Muscle of back (tissue), 11 donors: ENCODE data around the gene MYPOP. TPM values are rescaled to one million over a fixed set of nuclear protein-coding genes. Genes with fewer than 3 reads are reported as not detected.
"Not testable (repeated sequence)": the region's sequence is repeated elsewhere in the genome, so short reads cannot be mapped to it uniquely, and the experiment has no call there.

Experiments
- DNase-seq, 3 donors: peaks; one replicate each; pipeline versions ENCODE4 v3.0.0 to v3.0.0-alpha.2; 2013
- polyA plus RNA-seq, 10 donors: library from polyadenylated mRNA; unstranded; fragments of 120-200 nt; gene quantifications; one replicate each; pipeline ENCODE4 v1.2.1, GENCODE V29; 2013; ENCODE audit not compliant: insufficient read length in 10 of 10

Gene MYPOP
- polyA plus RNA-seq, 10 donors = 2.8 to 4.4 (median 3.7) TPM

- DNase-seq = no peak
These were observed 8.9 kb upstream of the MYPOP start for GRCh38 chr19:45911291-45911690.

DNA sequence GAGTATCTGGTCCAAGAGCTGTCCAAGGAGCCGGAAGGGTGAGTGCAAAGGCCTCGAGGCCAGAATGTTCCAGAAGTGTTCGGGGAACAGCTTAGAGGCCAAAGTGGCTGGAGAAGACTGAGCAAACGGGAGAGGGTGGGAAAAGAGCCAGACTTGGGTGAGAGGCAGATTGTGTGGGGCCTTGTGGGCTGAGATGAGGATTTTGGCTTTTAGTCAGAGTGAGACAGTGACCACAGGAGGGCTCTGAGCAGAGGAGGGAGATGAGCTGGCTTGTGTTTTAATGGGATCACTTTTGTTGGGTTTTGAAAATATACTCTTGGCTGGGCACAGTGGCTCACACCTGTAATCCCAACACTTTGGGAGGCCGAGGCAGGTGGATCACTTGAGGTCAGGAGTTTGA is 6.5 kb upstream of the MYPOP start:
- no peak for DNase-seq

- DNase-seq = no peak
These were observed 3.8 kb upstream of the MYPOP start for GRCh38 chr19:45906221-45906620.

GRCh38 chr19:45905011-45905410 is 2.6 kb upstream of the MYPOP start:
- DNase-seq = no peak

- DNase-seq = peak; percentile 98 to 100 (median 100)
These were observed 525 bp upstream of the MYPOP start for GRCh38 chr19:45902651-45903625.

DNA sequence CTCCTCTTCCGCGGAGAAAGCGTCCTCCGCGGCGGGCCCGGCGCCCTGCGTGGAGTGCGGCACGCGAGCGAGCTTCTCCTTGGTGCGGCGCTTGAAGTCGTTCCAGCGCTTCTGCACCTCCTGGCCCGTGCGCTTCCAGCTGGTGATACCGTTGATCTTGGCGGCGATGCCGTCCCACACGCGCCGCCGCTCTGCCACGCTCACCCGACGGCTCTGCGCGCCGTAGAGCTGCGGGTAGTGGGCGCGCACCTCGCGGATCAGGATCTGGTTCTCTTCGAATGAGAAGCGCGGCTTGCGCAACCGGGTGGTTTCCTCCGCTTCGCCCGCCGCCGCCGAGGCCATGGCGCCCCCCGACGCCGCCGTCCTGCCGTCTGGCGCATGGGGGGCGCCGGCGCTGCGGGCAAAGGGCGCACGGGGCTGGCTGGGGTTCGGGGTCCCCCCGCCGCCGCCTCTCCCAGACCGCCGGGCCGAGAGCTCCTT is 941 bp downstream of the MYPOP start:
- peak in 2 of 3 donors; percentile 24 to 61 for DNase-seq

DNA sequence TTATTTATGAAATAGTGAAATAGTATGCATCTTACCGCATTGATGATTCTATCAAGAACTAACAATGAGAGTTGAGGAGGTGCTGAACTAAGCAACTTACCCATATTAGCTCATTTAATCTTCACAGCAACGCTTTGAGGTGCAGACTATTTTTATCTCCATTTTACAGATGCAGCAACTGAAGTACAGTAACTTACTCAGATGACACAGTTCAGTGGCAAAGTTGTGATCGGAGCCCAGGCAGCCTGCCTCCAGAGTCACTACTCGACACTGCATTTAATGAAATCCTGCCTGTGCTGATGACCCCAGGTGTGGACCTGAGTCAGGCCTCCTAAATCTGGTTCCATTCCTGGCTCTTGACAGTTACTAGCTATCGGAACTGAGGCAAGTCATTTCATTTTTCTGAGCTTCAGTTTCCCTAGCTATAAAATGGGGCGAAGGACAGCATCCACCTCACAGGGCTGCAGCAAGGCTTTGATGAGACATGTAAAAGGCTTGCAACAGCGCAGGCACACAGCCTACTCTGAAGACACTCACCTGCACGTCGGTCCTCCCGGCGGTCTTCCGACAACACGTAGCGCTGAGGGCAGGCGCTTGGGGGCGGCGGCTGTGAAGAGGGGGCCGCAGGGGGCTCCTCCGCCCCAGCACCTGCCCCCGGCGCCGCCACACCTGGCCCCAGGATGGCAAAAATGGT is 1.5 kb downstream of the MYPOP start:
- DNase-seq = no peak

GRCh38 chr19:45899919-45900589 is 2.4 kb downstream of the MYPOP start:
- DNase-seq = no peak

GRCh38 chr19:45899253-45899652 is 3.2 kb downstream of the MYPOP start:
- DNase-seq = no peak

DNA sequence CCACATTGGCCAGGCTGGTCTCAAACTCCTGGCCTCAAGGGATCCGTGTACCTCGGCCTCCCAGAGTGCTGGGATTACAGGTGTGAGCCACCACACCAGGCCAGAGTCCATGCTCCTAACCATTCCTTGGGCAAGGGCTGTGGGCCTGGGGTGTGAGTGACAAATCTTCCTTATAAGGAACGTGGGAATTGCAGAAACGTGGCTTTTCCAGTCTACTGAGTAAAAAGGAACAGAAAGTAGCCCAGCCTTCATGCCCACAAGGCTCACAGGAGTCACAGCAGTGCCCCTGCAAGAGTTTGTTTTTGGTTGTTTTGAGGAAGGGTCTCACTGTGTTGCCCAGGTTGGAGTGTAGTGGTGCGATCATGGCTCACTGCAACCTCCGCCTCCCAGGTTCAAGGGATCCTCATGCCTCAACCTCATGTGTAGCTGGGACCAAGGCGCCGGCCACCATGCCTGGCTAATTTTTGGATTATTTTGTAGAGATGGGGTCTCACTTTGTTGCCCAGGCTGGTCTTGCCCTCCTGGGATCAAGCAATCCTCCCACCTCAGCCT is 5.1 kb downstream of the MYPOP start:
- DNase-seq = no peak

GRCh38 chr19:45895983-45896599 is 6.3 kb downstream of the MYPOP start:
- DNase-seq = not testable (repeated sequence)

GRCh38 chr19:45895519-45895972 is 6.9 kb downstream of the MYPOP start:
- no peak for DNase-seq

- no peak for DNase-seq
These were observed 11.5 kb downstream of the MYPOP start for GRCh38 chr19:45890877-45891276.

DNA sequence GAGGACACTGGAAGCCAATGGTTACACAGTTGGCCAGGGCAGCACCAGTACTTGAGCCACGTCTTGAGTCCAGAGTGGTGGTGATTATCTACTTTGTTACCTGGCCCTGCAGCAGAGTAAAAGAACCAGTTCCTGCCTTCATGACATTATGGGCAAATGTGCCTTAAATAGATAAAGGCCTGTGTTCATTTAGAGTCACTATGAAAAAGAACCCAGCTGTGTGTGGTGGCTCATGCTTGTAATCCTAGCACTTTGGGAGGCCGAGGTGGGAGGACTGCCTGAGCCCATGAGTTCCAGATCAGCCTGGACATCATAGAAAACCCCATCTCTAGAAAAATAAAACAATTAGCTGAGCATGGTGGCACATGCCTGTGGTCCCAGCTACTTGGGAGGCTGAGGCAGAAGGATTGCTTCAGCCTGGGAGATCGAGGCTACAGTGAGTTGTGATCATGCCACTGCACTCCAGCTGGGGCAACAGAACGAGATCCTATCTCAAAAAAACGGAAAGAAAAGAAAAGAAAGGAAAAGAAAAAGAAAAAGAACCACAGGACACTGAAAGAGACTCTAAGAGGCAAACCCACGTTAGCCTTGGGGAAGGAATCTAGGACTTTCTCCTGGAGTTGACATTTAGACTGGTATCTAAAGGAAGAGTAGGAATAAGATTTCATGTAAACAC is 13.1 kb downstream of the MYPOP start:
- DNase-seq = no peak

DNA sequence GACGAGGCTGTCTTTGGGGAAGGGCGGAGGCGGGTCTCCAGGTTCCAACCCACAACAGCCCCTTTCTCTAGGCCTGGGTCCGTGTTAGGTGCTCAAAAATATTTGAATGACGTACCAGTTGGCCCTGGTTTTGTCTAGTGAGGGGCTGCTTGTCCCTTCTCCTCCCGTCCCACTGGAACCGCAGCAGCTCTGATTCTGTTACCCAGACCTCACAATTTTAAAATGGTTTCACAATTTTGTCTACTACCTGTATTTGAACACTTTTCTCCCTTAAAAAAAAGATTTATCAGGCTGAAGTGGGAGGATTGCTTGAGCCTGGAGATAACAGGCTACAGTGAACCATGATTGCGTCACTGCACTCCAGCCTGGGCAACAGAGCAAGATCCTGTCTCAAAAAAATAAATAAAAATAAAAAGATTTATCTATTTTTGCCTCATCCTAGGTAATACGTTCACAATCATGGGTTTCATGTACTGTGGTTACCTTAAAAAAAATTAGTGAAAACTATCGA is 15.2 kb downstream of the MYPOP start:
- no peak for DNase-seq

DNA sequence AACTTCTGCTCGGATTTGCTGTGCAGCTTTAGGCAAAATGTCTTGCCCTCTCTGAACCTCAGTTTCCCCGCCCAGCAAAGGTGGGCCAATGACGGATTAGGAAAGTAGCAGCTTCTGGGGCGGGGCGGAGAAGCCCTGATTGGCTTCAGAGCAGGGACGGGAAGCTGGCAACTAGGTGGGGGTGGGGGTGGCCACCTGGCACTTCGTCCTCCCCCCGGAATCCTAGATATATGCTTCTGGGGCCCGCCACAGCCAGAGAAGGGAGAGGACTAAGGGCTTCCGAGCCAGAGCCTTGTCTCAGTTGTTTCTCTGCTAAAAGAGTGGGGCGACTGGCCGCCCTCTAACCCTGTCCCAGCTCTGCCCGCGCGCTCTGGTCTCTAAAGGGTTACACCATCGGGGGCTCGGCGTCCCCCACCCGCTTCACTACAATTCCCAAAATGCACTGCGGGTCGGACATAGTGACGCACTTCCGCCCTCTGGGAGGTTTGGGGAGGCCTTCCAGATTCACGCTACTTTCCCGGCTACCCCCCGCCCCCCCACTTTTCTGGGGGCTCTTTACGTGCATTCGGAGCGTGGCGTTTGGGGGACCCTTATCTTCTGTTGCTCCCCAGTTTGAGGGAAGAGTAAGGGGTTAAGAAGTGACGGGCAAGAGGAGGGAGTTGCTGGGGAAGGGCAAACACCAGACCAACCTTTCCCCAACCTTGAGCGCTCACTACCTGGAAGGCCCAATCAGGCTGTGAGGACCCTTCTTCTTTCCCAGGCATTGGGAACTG is 15.8 kb downstream of the MYPOP start:
- DNase-seq = peak; percentile 95 to 97 (median 97)

DNA sequence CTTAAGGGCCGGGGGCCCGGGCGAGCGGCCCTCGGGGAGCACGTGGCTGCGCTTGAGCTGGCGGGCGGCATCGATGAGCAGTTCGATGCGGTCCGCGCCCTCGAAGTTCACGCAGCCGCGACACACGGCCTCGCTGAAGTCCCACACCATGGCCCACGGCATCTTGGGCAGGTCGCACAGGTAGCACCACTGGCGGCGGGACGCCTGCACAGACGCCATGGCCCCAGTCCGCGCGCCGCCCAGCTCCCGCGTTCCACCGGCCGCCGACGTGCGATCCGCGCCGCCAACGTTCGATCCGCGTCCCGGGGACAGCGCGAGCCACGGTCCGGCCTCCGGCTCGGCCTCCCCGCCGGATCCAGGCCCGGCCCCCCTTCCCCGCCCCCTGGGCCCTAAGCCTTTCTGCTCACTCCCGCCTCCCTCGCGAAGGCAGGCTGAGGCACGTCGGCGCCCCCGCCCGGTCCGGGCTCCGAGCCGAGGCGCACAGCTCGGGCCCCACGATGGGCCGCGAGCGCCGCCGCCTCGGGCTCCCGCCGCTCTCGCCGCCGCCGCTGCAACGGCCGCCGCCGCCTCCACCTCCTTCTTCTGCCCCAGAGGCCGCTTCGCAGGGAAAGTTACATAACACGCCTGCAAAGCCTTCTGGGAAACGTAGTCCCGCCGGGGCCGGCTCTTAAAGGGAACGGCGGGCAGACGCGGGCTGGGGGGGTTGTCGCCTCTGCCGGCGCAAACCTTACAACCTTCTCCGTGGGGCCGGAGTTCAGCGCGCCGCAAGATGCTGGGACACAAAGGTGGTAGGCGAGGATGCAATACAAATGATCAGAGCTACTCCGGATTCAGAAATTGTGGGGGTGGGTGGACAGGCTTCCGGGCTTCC is 16.6 kb downstream of the MYPOP start, which contains the start of gene IRF2BP1:
TSS of gene IRF2BP1 (minus strand) at position 586 of the 871 bp plus-strand sequence. CDS start at position 219, 367 bp downstream.
- DNase-seq = peak; percentile 94 to 97 (median 94)
